GM19467 (cell line): ENCODE results near the gene DYTN.

ENCODE experiments used
- ATAC-seq: cut with Tn5 transposase; IDR thresholded peaks from one replicate; pipeline ENCODE4 v1.9.1; 2021; ENCODE audit warnings: mild to moderate bottlenecking, moderate library complexity; ENCODE audit not compliant: unreplicated experiment

Gene DYTN

DNA sequence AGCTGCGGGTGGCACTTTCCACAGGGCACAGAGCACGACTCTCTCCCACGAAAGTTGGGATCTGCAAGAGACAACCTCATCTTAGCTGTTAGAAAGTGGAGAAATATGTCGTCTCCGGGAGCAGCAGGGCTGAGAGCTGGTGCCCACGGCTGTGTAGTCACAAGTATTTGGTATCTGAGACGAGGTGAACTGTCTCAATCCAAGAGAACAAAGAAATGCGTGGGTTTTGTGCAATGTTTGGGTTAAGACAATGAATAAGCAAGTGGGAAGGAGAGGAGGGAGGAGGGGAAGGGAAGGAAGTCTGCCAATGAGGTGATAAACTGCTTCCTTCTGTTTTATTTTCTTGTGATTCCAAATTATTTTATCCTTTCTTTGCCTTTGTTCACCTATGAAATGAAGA is 18.0 kb downstream of the DYTN start:
- no peak for ATAC-seq

- no peak for ATAC-seq
Observed at GRCh38 chr2:206698811-206699210, 19.4 kb downstream of the DYTN start.

- no peak for ATAC-seq
Observed at GRCh38 chr2:206696910-206697309, 21.3 kb downstream of the DYTN start.

DNA sequence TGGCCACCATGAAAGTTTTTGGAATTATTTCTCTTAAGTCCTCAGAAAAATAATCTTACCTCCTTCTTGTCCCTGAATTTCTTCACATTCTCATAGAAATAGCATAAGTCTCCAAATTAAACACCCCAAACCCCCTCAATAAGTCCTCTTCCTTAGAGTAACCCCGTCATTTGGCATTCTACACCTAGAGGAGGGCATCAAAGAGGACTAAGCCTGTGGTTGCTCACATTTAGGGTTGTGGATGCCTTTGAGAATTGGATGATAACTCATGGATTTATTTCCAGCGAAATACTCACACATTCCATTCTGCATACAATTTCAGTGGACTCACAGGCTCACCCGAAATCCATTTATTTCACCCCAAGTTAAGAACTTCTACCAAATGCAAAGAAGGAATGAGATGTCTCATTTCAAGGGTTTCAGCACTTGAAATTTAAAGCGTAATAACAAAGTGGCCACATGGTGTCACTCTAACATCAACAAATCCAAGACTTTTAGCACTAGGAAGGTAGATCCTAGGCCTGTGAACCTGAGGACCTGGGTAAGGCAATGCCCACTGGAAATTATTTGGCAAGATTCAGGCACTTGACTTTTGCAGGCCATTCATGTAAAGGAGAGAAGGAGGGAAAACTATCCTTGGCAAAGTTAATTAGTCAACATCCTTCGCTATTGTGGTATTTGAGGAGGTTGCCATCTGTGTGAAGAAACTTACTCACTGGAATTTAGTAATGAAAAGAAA is 24.6 kb downstream of the DYTN start:
- no peak for ATAC-seq

- ATAC-seq: no peak
Observed at GRCh38 chr2:206692971-206693370, 25.2 kb downstream of the DYTN start.

DNA sequence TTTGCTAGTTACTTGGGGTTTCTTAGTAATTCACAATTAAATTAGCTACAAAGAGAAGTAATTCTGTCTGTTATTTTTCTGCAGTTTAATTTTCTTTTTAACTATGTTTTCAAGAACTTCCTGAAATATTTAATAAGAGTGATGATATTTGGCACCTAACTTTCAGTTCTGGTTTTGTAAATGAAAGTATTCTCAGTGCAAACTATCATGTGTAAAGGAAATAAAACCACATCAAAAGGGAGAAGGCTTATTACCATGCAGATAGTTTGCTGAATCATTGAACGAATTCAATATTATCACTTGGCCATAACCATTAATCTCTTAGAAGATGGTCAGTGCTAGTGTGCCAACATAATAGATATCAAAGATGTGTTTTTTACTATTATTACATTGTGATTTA is 29.2 kb downstream of the DYTN start:
- no peak for ATAC-seq

GRCh38 chr2:206688453-206688852 is 29.7 kb downstream of the DYTN start:
- no peak for ATAC-seq

DNA sequence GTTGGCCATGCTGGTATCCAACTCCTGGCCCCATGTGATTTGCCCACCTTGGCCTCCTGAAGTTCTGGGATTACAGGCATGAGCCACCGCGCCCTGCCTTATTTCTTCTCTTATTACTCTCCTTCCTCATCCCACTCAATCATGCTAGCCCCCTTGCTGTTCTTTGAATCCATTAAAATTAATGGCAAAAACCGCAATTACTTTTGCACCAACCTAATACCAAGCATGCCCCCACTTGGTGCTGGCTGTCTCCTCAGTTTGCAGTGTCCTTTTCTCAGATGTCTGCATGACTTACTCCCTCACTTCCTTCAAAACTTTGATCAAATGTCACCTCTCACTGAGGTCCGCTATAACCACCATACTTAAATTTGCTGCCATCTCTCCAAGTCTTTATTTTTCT is 34.6 kb downstream of the DYTN start:
- no peak for ATAC-seq

- ATAC-seq: no peak
Observed at GRCh38 chr2:206670531-206671319, 47.5 kb downstream of the DYTN start.

DNA sequence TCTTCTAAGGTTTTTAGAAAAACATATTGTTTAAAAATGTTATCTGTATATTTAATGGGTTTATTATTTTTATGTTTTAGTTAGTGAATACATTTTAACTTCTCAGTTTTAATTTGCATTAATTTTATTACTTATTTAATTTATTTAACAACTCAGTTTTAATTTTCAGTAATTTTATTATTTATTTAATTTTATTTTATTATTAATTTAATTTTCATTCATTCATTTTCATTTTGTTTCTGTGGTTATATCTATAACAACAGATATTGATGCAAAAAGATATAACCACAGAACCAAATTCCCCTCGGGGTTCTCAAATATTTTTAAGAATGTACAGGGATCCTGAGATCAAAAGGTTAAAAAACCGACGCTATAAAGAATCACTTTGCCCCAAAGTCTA is 52.9 kb downstream of the DYTN start:
- ATAC-seq: no peak

- ATAC-seq: no peak
Observed at GRCh38 chr2:206657087-206657486, 61.1 kb downstream of the DYTN start.

DNA sequence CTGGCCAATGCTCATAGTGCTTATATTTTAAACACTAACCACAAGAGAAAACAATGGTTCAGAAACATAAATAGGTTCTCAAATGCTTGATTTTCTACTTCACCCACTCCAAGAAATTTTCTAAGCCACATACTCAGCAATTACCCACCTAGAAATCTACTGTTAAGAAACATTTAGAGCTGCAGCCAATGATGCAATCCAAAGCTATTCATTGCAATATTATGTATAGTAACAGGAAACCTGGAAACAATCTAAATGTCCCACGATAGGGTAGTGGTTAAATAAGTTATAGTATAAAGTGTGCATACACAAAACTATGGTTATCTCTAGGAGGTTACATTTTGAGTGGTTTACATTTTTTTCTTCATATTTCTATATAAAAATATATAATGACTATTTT is 70.2 kb downstream of the DYTN start:
- ATAC-seq: no peak

- no peak for ATAC-seq
Observed at GRCh38 chr2:206642075-206643025, 75.8 kb downstream of the DYTN start, which contains the start of gene FAM237A. TSS of gene FAM237A (plus strand) at chr2:206642487. CDS start at chr2:206644237, 1,750 bp downstream.

- ATAC-seq: no peak
Observed at GRCh38 chr2:206641226-206641625, 77.0 kb downstream of the DYTN start.

- ATAC-seq: no peak
Observed at GRCh38 chr2:206639636-206640035, 78.6 kb downstream of the DYTN start.

DNA sequence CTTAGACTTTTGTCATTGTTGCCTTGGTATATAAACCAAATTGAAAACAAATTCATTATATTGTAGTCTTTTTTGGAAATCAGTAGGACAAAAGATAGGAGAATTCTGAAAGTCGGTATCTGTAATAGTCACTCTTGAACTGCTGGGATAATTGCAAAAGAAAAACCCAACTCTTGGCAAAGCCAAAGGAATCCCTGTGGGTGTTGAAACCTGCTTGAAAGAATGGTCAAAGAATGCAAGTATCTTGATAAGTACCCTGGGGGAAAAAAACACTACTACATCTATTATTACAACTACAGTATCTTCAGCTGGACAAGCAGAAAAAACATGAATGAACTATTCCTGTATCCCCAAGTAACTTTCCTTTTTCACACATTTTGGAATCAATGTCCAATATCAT is 83.2 kb downstream of the DYTN start:
- no peak for ATAC-seq

- no peak for ATAC-seq
Observed at GRCh38 chr2:206631340-206631739, 86.9 kb downstream of the DYTN start.

- no peak for ATAC-seq
Observed at GRCh38 chr2:206627632-206628031, 90.6 kb downstream of the DYTN start.

DNA sequence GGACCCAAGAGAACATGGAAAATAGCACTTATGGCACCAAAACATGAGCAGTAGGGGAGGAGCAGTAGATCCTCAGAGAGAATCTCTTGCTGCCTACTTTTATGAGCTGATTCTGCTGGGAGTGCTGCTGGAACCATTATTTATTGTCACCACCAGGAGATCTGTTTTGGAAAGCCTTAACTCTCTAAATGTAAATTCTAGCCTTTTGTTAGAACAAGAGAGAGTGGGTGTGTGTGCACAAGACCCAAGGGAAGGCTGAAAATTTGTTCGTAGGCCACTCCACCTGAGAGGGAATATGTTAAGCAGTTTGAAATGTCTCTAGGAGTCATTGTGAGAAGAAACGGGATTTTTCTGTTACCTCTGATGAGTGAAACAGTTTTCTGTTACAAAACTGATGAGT is 92.1 kb downstream of the DYTN start:
- ATAC-seq: no peak

GRCh38 chr2:206619011-206619410 is 99.2 kb downstream of the DYTN start:
- ATAC-seq: no peak

GRCh38 chr2:206616151-206616550 is 102.0 kb downstream of the DYTN start:
- no peak for ATAC-seq
